Stimulated activated CD8-positive, alpha-beta memory T cell treated with anti-CD3 and anti-CD28 coated beads, Interleukin-15, amount 100 ng/mL, for 24 hours (primary cell): ENCODE data around the gene OSBPL2.

Experiments used
- DNase-seq: peaks from one replicate; pipeline ENCODE4 v3.0.0-alpha.2; 2020; ENCODE audit warnings: low read depth

The OSBPL2 gene

GRCh38 chr20:62258499-62259293, 20.4 kb downstream of the OSBPL2 start:
- no peak for DNase-seq

DNA sequence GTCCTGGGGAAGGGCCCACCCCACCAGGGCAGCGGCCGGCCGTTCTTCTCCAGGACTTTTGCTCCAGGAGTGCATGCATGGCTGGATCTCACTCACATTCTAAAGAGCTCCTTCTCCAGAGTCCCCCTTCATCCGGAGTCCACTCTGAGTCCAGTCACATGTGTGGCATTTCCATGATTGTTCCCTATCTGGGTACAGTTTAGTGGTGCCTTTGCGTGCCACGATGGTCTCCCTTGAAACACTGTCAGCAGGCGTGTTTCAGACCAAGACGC, 20.9 kb downstream of the OSBPL2 start:
- DNase-seq = no peak

GRCh38 chr20:62262064-62262463, 23.7 kb downstream of the OSBPL2 start:
- DNase-seq = no peak

- no peak for DNase-seq
Observed at GRCh38 chr20:62263396-62263795, 25.1 kb downstream of the OSBPL2 start.

DNA sequence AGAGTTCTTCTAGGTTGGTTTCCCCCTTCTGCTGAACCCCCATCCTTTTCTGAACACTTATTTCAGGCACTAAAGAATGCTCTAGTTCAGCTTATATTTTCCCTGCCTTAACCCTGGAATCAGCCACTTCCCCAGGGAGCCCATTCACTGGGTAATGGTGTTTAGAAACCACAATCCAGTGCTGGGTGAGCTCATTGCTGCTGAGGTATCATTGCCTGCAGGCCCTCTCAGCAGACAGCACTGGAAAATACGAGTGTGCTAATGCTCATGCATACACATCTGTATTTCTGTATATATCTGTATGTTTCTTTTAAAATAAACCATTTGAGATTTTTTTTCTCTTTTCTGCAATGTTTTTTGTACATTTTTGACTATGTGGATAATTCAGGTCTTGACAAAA, 27.0 kb downstream of the OSBPL2 start:
- DNase-seq = no peak

GRCh38 chr20:62266340-62266739, 28.0 kb downstream of the OSBPL2 start:
- DNase-seq = no peak

DNA sequence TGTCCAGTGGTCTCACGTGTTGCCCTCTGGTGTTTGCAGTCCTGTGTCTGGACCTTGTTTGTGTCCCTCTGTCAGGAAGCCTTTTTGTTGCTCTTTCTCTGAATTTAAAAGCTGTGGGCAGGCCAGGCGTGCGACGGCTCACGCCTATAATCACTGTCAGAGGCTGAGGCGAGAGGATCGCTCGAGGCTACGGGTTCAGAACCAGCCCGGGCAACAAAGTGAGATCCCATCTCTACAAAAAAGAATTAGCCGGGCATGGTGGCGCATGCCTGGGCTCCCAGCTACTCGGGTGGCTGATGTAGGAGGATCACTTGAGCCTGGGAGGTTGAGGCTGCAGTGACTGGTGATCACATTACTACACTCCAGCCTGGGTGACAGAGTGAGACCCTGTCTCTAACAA, 28.5 kb downstream of the OSBPL2 start:
- DNase-seq = no peak

GRCh38 chr20:62267543-62267942, 29.2 kb downstream of the OSBPL2 start:
- DNase-seq = no peak

DNA sequence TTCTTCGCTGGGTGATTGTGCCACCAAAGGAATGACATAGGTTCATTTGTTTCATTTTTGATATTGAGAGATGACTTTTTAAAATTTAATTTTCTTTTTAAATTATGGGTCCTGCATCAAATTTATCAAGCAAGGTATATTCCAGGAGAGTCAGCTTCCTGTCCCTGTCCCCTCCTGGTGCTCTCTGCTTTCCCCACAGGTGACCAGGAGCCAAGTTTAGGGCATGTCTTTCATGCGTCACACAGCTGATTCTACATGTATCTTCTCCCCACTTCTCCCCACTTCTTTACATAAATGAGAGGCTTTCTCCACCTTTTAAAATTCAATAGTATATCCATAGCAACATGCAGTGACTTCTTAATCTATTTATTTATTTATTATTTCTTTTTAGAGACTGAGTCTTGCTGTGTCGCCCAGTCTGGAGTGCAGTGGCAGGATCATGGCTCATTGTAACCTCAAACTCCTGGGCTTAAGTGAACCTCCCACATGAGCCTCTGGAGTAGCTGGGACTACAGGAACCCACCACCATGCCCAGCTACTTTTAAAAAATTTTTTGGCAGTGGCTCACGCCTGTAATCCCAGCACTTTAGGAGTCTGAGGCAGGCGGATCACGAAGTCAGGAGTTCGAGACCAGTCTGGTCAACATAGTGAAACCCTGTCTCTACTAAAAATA, 30.0 kb downstream of the OSBPL2 start:
- DNase-seq = no peak

- DNase-seq = no peak
Observed at GRCh38 chr20:62269378-62269777, 31.1 kb downstream of the OSBPL2 start.

DNA sequence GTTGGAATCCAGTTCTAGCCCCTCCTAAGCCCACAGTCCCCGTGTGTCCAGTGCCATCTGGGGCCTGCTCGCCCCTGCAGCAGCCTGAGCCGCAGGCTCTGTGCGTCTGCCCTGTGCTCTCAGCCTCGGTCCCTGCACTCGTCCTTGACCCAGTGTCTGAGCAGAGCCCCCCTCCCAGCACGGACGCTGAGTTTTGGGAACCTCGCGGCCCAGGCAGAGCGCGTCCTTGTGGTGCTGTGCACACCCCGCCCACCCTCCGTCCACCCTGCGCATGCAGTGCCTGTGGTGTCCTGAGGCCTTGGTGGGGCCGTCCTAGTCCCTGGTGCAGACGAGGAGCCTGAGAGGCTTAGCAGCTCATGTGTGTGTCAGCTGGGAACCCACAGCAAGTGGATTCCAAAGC, 31.6 kb downstream of the OSBPL2 start:
- no peak for DNase-seq

DNA sequence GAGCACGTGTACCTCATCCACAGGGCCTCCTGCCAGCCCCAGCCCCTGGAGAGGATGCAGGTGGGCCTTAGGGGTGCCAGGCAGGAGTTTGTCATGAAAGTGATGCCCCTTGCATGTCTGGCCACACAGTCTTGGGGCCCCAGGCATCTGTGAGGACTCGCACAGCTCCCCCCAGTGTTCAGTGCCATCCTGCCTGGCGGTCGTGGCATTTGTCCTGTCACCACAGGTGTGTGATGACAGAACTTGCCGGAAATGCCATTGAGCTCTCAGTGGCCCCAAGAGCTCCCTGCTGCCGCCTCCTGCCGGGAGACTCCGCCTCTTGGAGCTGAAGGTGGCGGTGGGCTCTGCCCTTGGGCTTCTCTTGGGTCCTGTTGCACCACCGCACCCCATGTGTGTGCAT, 33.9 kb downstream of the OSBPL2 start:
- no peak for DNase-seq

DNA sequence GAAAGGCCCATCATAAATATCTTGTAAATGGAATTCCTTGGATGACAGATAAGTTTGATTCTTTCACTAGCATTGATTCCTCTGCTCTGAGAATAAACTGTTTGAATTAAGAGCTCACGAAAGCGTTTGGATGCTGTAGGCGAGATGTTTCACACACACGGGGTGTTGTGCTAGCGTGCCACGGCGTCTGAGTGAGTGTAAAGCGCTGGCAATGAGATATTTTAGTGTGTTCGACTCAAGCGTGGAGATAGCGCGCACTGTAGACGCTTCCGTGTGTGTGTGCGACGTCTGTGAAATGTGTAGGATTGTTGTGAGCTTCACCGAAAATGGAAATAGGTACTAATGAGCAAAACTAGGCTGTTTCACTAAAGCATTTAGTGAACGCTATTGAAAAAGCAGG, 35.1 kb downstream of the OSBPL2 start:
- DNase-seq = no peak

DNA sequence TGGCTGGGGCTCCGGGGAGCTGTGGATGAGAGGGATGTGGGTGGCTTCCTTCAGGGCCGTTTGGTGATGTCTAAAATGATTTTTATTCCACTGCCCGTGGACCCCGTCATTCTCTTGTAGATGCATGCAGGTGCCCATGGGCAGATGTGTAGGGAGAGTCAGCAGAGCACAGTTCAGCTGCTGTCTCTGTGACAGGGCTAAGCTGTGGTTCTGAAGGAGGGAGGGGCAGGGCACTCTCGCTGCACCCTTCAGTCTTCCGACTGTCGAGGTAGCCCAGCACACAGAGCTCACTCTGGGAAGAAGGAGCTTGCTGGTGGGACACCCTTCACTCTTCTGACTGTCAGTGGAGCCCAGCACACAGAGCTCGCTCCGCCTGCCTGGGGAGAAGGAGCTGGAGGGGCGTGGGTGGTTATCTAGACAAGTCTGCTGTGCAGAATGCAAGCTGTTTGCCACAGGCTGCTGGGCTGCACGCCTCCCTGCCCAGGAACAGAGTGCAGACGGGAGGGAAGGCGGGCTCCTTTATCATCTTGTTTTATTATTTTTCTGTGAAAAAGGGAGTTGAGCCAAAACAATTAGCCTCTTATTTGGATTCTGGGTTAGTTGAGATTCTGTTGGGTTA, 36.1 kb downstream of the OSBPL2 start:
- no peak for DNase-seq

DNA sequence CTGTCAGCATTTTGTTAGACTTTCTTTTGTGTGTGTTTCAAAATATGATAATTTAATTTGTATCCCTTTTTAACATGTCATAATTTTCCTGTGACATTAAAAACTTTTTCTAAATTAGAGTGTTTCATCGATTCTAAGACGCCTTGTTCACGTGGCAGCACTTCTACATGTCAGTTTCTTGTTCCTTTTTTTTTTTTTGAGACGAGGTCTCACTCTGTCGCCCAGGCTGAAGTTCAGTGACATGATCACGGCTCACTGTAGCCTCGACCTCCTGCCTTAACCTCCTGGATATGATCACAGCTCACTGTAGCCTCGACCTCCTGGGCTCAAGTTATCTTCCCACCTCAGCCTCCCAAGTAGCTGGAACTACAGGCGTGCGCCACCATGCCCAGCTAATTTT, 36.9 kb downstream of the OSBPL2 start:
- no peak for DNase-seq

- DNase-seq = no peak
Observed at GRCh38 chr20:62276439-62276838, 38.1 kb downstream of the OSBPL2 start.

GRCh38 chr20:62277253-62277652, 38.9 kb downstream of the OSBPL2 start:
- DNase-seq = no peak

DNA sequence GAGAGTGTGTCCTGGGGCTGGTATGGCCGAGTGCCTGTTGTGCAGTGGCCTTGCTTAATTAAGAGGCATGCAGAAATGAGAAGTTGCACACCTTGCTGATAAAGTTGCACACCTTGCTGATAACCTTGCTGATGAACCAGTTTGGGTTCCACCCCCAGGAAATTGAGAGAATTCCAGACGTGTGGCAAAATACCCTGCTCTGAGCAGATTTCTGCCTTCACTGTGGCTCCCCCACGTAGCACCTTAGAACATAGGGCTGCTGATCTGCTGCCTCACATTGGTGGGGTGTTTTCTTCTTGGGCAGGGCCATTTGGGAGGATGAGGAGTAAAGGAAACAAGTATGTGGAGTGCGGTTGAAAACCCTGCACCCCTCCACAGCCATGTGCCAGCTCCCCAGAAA, 42.0 kb downstream of the OSBPL2 start:
- no peak for DNase-seq

- DNase-seq = no peak
Observed at GRCh38 chr20:62281161-62281933, 43.0 kb downstream of the OSBPL2 start.

DNA sequence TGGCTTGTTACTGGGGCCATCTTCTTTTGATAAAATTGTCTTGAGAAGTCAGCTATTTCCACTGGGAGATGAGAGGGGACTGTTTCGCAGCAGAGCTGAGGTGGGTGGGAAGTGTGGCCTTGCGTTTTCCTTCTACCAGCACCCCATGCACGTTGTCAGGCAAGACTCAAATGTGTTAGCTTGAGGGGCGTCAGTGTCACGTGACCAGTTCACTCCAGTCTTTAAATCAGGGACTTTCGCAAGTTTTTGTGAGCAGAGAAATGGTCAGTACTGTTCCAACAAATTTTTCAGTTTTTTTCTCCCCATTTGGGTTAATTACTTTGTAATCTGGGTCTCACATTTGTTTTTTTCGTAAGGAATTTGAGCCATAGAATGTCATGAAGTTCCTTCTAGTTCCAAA, 43.8 kb downstream of the OSBPL2 start:
- DNase-seq = no peak

GRCh38 chr20:62282877-62283503, 44.7 kb downstream of the OSBPL2 start:
- DNase-seq = no peak

GRCh38 chr20:62284448-62284847, 46.1 kb downstream of the OSBPL2 start:
- DNase-seq = no peak
